SU-DHL-6 (cell line): ENCODE measurements around the gene GPR78.

Experiments used
- H2AFZ ChIP-seq: fragments of 200-600 bp; sonication (generic); 2 replicates; pipeline ENCODE4 v1.6.1; 2014; ENCODE audit warnings: low read depth, mild to moderate bottlenecking, moderate library complexity, mixed read lengths, antibody characterized with exemption, low read length; ENCODE audit not compliant: severe bottlenecking
- H3F3A ChIP-seq: fragments of 200-600 bp; shearing (Covaris generic); 2 replicates; pipeline ENCODE4 v1.6.0; 2016; ENCODE audit warnings: antibody characterized with exemption, mild to moderate bottlenecking; ENCODE audit not compliant: insufficient read depth
- H3K27ac ChIP-seq: fragments of 200-600 bp; sonication (generic); 2 replicates; pipeline ENCODE4 v1.5.1; 2016; ENCODE audit warnings: low read depth, mild to moderate bottlenecking, low read length, moderate library complexity, mixed read lengths
- H3K27me3 ChIP-seq: fragments of 200-600 bp; sonication (generic), shearing (Covaris generic); 2 replicates; pipeline ENCODE4 v1.6.0; 2014; ENCODE audit warnings: mild to moderate bottlenecking, low read length
- H3K36me3 ChIP-seq: fragments of 200-600 bp; sonication (generic); 2 replicates; pipeline ENCODE4 v1.6.1; 2014; ENCODE audit warnings: mild to moderate bottlenecking, low read length, mixed read lengths
- H3K4me2 ChIP-seq: fragments of 300-600, 200-600 bp; shearing (Covaris generic), sonication (generic); 2 replicates; pipeline ENCODE4 v1.6.0; 2014; ENCODE audit warnings: low read length, low read depth, mild to moderate bottlenecking; ENCODE audit not compliant: poor library complexity, severe bottlenecking
- H3K4me3 ChIP-seq: fragments of 200-600 bp; sonication (generic); 2 replicates; pipeline ENCODE4 v1.5.1; 2014; ENCODE audit warnings: antibody characterized with exemption, low read length, mild to moderate bottlenecking, mixed read lengths; ENCODE audit not compliant: insufficient read depth, poor library complexity, severe bottlenecking
- H3K79me2 ChIP-seq: fragments of 200-600 bp; sonication (generic); 2 replicates; pipeline ENCODE4 v1.6.1; 2014; ENCODE audit warnings: mild to moderate bottlenecking, low read length, moderate library complexity; ENCODE audit not compliant: insufficient read depth
- H3K9ac ChIP-seq: fragments of 200-600 bp; sonication (generic); 2 replicates; pipeline ENCODE4 v1.7.0; 2014; ENCODE audit warnings: mild to moderate bottlenecking, low read length
- H3K9me2 ChIP-seq: fragments of 200-600 bp; sonication (generic); replicated peaks from 2 replicates; pipeline ENCODE4 v1.6.1; 2014; ENCODE audit warnings: low read length; ENCODE audit not compliant: insufficient read depth
- H3K9me3 ChIP-seq: fragments of 200-600 bp; sonication (generic); 2 replicates; pipeline ENCODE4 v1.6.1; 2014; ENCODE audit warnings: low read length, mixed read lengths; ENCODE audit not compliant: insufficient read depth
- H4K20me1 ChIP-seq: fragments of 200-600 bp; sonication (generic); 2 replicates; pipeline ENCODE4 v1.6.1; 2014; ENCODE audit warnings: low read depth, mild to moderate bottlenecking, antibody characterized with exemption, low read length, moderate library complexity, mixed read lengths
- EZH2phosphoT487 ChIP-seq: fragments of 200-600 bp; sonication (generic), shearing (Covaris generic); conservative IDR thresholded peaks from 2 replicates; pipeline ENCODE4 v1.6.1; 2018; ENCODE audit warnings: mild to moderate bottlenecking, antibody characterized with exemption, low read length, moderate library complexity, mixed read lengths
- TF ChIP-seq, protein P1 (sequence below): fragments of 200-600 bp; sonication (generic); IDR thresholded peaks from one replicate; pipeline ENCODE4 v1.5.1; 2017; ENCODE audit warnings: antibody characterized with exemption, mild to moderate bottlenecking, low read length, moderate library complexity; ENCODE audit not compliant: insufficient read depth, poor library complexity, severe bottlenecking

The GPR78 gene

DNA sequence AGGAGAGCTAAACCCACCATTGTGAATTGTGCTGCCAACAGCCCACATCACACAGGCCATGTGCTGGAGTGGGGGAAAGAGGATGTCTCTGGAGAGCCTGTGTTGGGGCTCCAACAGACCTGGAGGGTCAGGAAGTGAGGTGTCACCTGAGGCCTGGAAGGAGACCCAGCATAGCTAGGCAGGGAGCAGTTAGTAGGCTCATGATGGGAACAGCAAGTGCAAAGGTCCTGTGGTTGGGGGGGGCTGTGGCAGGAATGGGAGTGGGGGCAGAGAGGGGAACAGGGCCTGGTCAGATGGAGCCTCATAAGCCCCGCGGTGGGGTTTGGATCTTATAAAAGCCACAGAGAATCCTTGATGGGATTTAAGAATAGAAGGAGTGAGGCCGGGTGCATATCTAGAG is 35.9 kb upstream of the GPR78 start:
- Histone ChIP-seq H3K79me2 (no peaks in the 10 kb centered on the region), H3K9me3 (no peaks in the 10 kb centered on the region), H3K36me3 (no peaks in the 10 kb centered on the region), H3K4me3 (no peak overlapping the region), H3K27ac (no peak overlapping the region), H3K4me2 (no peak overlapping the region), H3K9me2 (no peaks in the 10 kb centered on the region), H3K9ac (no peak overlapping the region), H4K20me1 (no peaks in the 10 kb centered on the region), H3K27me3 (no peaks in the 10 kb centered on the region), H3F3A (no peaks in the 10 kb centered on the region), H2AFZ (no peak overlapping the region)
- TF ChIP-seq, protein P1, sequence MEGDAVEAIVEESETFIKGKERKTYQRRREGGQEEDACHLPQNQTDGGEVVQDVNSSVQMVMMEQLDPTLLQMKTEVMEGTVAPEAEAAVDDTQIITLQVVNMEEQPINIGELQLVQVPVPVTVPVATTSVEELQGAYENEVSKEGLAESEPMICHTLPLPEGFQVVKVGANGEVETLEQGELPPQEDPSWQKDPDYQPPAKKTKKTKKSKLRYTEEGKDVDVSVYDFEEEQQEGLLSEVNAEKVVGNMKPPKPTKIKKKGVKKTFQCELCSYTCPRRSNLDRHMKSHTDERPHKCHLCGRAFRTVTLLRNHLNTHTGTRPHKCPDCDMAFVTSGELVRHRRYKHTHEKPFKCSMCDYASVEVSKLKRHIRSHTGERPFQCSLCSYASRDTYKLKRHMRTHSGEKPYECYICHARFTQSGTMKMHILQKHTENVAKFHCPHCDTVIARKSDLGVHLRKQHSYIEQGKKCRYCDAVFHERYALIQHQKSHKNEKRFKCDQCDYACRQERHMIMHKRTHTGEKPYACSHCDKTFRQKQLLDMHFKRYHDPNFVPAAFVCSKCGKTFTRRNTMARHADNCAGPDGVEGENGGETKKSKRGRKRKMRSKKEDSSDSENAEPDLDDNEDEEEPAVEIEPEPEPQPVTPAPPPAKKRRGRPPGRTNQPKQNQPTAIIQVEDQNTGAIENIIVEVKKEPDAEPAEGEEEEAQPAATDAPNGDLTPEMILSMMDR: no peak
- no peak for TF ChIP-seq EZH2phosphoT487

DNA sequence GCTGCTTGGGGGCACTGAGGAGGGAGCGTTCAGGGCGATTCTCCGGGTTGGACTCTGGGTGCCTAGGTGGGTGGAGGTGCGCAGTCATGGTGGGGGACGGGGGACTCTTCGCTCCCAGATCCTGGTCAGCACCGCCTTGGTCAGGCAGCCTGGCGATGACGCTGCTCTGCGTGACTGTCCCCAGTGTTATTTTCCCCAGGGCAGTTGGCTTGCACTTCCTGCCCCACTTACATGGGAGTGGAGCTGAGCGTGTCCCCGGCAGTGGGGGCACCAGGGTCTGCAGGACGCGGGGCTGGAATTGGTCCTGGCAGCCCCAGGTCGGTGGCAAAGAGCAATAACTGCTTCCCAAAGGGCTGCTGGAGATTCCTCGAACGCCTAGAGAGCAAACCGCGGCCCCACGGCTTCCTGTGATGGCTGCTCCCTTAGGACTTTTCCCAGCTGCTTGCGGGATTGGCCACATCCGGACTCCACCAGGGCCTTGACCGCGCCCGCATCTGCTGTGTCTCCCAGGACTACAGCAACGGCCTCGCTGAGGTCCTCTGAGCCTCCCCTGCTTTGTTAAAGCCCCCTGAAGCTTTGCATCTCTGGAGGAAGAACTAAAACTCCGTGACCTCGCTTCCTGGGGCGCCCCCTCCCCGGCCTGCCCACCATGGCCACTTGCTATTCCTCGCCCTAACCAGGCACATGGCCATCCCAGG is 35.3 kb upstream of the GPR78 start:
- Histone ChIP-seq H2AFZ (no peak overlapping the region), H3K4me2 (no peak overlapping the region), H3K27ac (no peak overlapping the region)

DNA sequence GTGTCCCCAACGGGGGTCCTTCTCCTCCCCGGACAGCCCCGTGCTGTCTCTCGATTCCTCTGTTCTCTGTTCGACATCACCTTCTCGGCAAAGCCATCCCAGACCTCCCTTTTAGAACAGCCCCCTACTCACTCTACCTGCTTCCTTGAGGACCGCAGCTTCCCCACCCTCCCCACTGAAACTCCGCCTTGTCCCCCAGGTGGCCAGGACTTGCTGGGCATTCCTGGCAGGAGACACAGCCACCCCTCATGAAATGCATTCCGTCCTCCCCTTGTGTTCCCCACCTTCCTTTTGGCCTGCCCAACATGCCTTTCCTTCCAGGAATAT is 34.8 kb upstream of the GPR78 start:
- Histone ChIP-seq H2AFZ (no peak overlapping the region), H3K4me2 (no peak overlapping the region), H3K9me3 (no peaks in the 10 kb centered on the region), H3K9me2 (no peaks in the 10 kb centered on the region), H3F3A (no peaks in the 10 kb centered on the region), H3K4me3 (no peak overlapping the region), H3K36me3 (no peaks in the 10 kb centered on the region), H4K20me1 (no peaks in the 10 kb centered on the region), H3K27ac (no peak overlapping the region), H3K79me2 (no peaks in the 10 kb centered on the region), H3K9ac (no peak overlapping the region), H3K27me3 (no peaks in the 10 kb centered on the region)
- TF ChIP-seq EZH2phosphoT487: no peak
- TF ChIP-seq, protein P1: no peak

More for the DNA sequence above, 35.3 kb upstream of the GPR78 start:
- Histone ChIP-seq H3K27me3 (no peaks in the 10 kb centered on the region), H3K9ac (no peak overlapping the region), H3K4me3 (no peak overlapping the region), H3K36me3 (no peaks in the 10 kb centered on the region), H3F3A (no peaks in the 10 kb centered on the region), H3K79me2 (no peaks in the 10 kb centered on the region), H3K9me2 (no peaks in the 10 kb centered on the region), H4K20me1 (no peaks in the 10 kb centered on the region), H3K9me3 (no peaks in the 10 kb centered on the region)
- TF ChIP-seq, protein P1: no peak
- TF ChIP-seq EZH2phosphoT487: no peak
